Gastroesophageal sphincter (tissue), 4 donors: ENCODE measurements around the gene CARNS1. TPM values are rescaled to one million over a fixed set of nuclear protein-coding genes. Genes with fewer than 3 reads are reported as not detected.

Source experiments
- ATAC-seq: fragments of 150-250 bp; one replicate; pipeline ENCODE4 v1.9.1; 2016; ENCODE audit warnings: mild to moderate bottlenecking, moderate library complexity
- H3K27ac ChIP-seq, 4 donors: fragments of 200-600 bp; sonication (generic) in 3 of 4; 1 replicate in 3 of 4; 2 replicates in 1 of 4; pipeline ENCODE4 v1.5.1; 2016 to 2019
- H3K27me3 ChIP-seq: fragments of 200-600 bp; sonication (generic); one replicate; pipeline ENCODE4 v1.5.1; 2019
- H3K36me3 ChIP-seq, 2 donors: fragments of 200-600 bp; sonication (generic); one replicate each; pipeline ENCODE4 v1.5.1; 2019; ENCODE audit warnings: control low read depth in 1 of 2
- H3K4me1 ChIP-seq, 3 donors: fragments of 200-600 bp; sonication (generic); 1 replicate in 2 of 3; 2 replicates in 1 of 3; pipeline ENCODE4 v1.5.1; 2016 to 2019; ENCODE audit warnings: control low read depth in 2 of 3
- H3K4me3 ChIP-seq, 2 donors: fragments of 200-600 bp; sonication (generic); one replicate each; pipeline ENCODE4 v1.5.1; 2019; ENCODE audit warnings: mild to moderate bottlenecking in 1 of 2, moderate library complexity in 1 of 2
- H3K9me3 ChIP-seq, 3 donors: fragments of 200-600 bp; sonication (generic); one replicate each; pipeline ENCODE4 v1.5.1; 2017 to 2019; ENCODE audit warnings: control low read depth in 2 of 3
- EP300 ChIP-seq: sonication (generic); formaldehyde crosslinking; IDR thresholded peaks from one replicate; pipeline ENCODE4 v1.6.1; 2017; ENCODE audit warnings: antibody characterized with exemption, mild to moderate bottlenecking
- POLR2A ChIP-seq, 2 donors: fragments of 450-650 bp; IDR thresholded peaks; one replicate each; pipeline ENCODE4 v1.6.1; 2017; ENCODE audit warnings: antibody characterized with exemption in 2 of 2, mild to moderate bottlenecking in 2 of 2, moderate library complexity in 1 of 2
- POLR2AphosphoS5 ChIP-seq: sonication (generic); formaldehyde crosslinking; IDR thresholded peaks from one replicate; pipeline ENCODE4 v1.6.1; 2017; ENCODE audit warnings: antibody characterized with exemption
- WGBS, 2 donors: methylation state at CpG; one replicate each; pipeline ENCODE4 v1.1.5; 2018; ENCODE audit warnings: low coverage in 1 of 2; 5-methylcytosine and 5-hydroxymethylcytosine counted together
- total RNA-seq, 4 donors: library from RNA; depleted of rRNA; stranded (reverse); fragments of >200 nt; gene quantifications; one replicate each; pipeline ENCODE4 v1.1.0, GENCODE V29; 2016
- TF ChIP-seq, protein P1 (sequence below), 4 experiments: fragments of 200-600 bp in 2 of 4; fragments of 450-650 bp in 2 of 4; sonication (generic) in 1 of 4; IDR thresholded peaks; one replicate each; pipeline ENCODE4 v1.5.1; 2017 to 2019; ENCODE audit warnings: antibody characterized with exemption in 4 of 4, mild to moderate bottlenecking in 2 of 4, moderate library complexity in 2 of 4

The CARNS1 gene, protein sequence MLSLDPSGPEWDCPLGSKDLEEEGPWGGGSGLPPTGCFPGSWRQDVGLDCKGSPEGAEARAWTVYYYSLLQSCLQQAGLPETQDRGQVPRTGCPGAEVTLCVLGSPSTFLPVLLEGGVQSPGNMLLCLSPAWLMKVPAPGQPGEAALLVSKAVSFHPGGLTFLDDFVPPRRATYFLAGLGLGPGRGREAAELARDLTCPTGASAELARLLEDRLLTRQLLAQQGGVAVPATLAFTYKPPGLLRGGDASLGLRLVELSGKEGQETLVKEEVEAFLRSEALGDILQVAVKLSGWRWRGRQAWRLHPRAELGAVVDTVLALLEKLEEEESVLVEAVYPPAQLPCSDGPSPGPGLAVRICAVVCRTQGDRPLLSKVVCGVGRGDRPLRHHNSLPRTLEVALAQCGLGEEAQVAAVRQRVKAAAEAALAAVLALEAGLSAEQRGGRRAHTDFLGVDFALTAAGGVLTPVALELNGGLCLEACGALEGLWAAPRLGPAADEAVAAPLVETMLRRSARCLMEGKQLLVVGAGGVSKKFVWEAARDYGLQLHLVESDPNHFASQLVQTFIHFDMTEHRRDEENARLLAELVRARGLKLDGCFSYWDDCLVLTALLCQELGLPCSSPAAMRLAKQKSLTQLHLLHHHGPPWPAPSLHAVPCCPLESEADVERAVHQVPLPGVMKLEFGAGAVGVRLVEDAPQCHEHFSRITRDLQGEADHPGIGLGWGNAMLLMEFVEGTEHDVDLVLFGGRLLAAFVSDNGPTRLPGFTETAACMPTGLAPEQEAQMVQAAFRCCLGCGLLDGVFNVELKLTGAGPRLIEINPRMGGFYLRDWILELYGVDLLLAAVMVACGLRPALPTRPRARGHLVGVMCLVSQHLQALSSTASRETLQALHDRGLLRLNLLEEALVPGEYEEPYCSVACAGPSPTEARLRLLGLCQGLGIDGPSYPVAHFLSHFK
- total RNA-seq = 1 to 10 TPM in 3 of 4 donors, under 1 TPM in 1; 0.73 to 3.3 (median 1.6) TPM

DNA sequence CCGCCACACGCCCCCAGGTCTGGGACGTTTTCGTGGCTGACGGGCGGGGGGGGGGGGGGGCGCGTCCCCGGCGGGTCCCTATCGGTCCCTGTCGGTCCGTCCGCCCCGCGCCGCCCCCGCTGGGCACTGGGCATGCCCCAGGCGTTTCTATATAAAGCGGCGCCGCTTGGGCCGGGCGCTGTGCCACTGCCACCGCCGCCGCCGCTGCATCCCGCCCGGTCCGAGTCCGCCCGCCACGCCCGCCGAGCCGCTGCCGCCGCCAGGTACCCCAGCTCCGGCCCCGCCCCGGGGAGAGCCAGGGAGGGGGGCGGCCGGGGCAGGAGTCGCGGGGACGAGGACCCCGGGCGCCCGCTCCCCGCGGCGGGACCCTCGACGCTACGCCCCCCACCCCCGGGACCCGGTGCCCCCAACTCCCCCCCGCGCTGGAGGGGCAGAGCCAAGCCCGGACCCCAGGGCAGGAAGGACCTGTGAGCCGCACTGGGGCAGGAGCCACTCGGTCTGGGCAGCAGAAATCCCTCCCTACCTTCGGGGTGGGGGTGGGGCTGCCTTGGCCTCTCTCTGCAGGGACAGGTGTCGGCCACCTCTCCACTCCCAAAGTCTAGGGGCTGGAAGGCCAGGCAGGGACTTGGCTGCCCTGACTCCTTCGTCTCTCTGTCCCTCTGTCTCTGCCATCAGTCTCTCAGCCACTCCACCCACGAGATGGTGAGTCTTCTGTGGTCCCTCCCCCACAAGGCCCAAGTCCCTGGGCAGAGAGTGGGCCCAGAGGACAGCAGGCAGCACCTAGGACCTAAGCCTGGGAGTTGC, at the start of gene CARNS1:
Gene CARNS1 (plus strand): TSS at position 178 of the 804 bp plus-strand sequence. CDS start 522 bp downstream, at position 700.
- ATAC-seq = no peak

DNA sequence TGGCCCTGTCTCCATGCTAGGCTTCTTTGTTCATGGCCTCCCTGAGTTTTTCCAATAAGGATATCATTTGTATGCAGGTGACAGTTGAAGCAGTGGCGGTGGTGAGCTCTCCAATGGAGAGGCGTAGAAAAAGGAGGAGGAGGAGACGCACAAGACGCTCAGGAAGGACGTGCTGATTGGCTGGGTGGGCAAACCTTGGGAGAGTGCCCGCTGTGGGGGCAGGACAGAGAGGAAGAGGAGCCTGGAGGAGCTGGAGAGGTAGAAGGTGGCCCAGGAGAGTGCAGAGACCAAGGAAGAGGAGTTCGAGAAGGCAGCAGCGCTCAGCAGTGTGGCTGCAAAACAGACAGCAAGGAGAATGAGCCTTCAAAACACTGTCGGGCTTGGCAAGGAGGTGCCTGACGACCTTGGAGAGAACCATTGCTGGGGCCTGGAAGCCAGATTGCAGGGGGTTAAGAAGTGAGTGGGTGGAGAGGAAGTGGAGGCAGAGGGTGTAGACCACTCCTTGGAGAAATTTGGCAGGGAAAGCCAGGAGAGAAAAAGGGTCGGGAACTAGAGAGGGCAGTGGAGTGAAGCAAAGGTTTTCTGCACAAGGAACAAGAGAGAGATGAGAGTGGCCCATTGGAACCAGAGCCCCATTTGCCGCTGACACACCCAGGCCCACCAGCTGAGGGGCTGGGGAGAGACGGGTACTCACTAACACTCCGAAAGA, 49.6 kb upstream of the CARNS1 start:
- H3K27ac ChIP-seq = peak overlapping the region; percentile 10 to 99 (median 90)
- TF ChIP-seq POLR2AphosphoS5 (no peak), POLR2A (IDR thresholded peaks at IDR 0.05) (no peak), EP300 (no peak)
- TF ChIP-seq, protein P1, sequence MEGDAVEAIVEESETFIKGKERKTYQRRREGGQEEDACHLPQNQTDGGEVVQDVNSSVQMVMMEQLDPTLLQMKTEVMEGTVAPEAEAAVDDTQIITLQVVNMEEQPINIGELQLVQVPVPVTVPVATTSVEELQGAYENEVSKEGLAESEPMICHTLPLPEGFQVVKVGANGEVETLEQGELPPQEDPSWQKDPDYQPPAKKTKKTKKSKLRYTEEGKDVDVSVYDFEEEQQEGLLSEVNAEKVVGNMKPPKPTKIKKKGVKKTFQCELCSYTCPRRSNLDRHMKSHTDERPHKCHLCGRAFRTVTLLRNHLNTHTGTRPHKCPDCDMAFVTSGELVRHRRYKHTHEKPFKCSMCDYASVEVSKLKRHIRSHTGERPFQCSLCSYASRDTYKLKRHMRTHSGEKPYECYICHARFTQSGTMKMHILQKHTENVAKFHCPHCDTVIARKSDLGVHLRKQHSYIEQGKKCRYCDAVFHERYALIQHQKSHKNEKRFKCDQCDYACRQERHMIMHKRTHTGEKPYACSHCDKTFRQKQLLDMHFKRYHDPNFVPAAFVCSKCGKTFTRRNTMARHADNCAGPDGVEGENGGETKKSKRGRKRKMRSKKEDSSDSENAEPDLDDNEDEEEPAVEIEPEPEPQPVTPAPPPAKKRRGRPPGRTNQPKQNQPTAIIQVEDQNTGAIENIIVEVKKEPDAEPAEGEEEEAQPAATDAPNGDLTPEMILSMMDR (IDR thresholded peaks at IDR 0.05) = no peak
- ATAC-seq = no peak
- H3K27me3 ChIP-seq = no peaks in the 10 kb centered on the region
- no peaks in the 10 kb centered on the region for H3K9me3 ChIP-seq
- WGBS, 2 donors = 24 to 50% methylated on average over 9 to 11 of the region's 14 CpGs
- no peak overlapping the region for H3K4me3 ChIP-seq
- H3K36me3 ChIP-seq = peaks cover 0 to 18% of the 10 kb centered on the region in 2 donors
- H3K4me1 ChIP-seq = peaks cover 5 to 63% (median 47%) of the 10 kb centered on the region in 3 donors

More for the DNA sequence above, at the start of gene CARNS1:
- Histone ChIP-seq H3K36me3 (no peaks in the 10 kb centered on the region), H3K4me3 (peak within 1 kb of the TSS; percentile 7 to 53), H3K27me3 (peaks cover 24% of the 10 kb centered on the region), H3K9me3 (no peaks in the 10 kb centered on the region), H3K4me1 (peaks cover 0 to 60% (median 15%) of the 10 kb centered on the region in 3 donors), H3K27ac (peak within 1 kb of the TSS in 3 of 4 donors; percentile 67 to 73 (median 70))
- WGBS, 2 donors = 0% methylated on average over 1 of the region's 67 CpGs; no CpG with 5 or more reads in 1 of the 2 donors
- no peak for TF ChIP-seq POLR2A (IDR thresholded peaks at IDR 0.05)
- TF ChIP-seq, protein P1 (IDR thresholded peaks at IDR 0.05) = no peak
- no peak for TF ChIP-seq POLR2AphosphoS5
- no peak for TF ChIP-seq EP300

- H3K4me3 ChIP-seq = peak overlapping the region in 1 of 2 donors; percentile 8
- peak overlapping the region; percentile 10 to 99 (median 90) for H3K27ac ChIP-seq
These were observed 48.9 kb upstream of the CARNS1 start for GRCh38 chr11:67366546-67366945.

More at GRCh38 chr11:67366546-67366945, 48.9 kb upstream of the CARNS1 start:
- peak; percentile 70 for ATAC-seq
- H3K9me3 ChIP-seq = no peaks in the 10 kb centered on the region
- H3K4me1 ChIP-seq = peaks cover 5 to 69% (median 54%) of the 10 kb centered on the region in 3 donors
- peaks cover 0 to 18% of the 10 kb centered on the region in 2 donors for H3K36me3 ChIP-seq
- WGBS, 2 donors = 10 to 18% methylated on average over 7 to 8 of the region's 8 CpGs
- no peaks in the 10 kb centered on the region for H3K27me3 ChIP-seq
- TF ChIP-seq, protein P1 (IDR thresholded peaks at IDR 0.05) = no peak
- peak; percentile 22 for TF ChIP-seq POLR2AphosphoS5
